HG03442 (cell line): ENCODE data around the gene DENND1C.
"Not testable (repeated sequence)": the region's sequence is repeated elsewhere in the genome, so short reads cannot be mapped to it uniquely, and the experiment has no call there.

Experiments
- ATAC-seq: cut with Tn5 transposase; IDR thresholded peaks from one replicate; pipeline ENCODE4 v1.9.1; 2021; ENCODE audit warnings: mild to moderate bottlenecking, moderate library complexity; ENCODE audit not compliant: unreplicated experiment

The DENND1C gene

DNA sequence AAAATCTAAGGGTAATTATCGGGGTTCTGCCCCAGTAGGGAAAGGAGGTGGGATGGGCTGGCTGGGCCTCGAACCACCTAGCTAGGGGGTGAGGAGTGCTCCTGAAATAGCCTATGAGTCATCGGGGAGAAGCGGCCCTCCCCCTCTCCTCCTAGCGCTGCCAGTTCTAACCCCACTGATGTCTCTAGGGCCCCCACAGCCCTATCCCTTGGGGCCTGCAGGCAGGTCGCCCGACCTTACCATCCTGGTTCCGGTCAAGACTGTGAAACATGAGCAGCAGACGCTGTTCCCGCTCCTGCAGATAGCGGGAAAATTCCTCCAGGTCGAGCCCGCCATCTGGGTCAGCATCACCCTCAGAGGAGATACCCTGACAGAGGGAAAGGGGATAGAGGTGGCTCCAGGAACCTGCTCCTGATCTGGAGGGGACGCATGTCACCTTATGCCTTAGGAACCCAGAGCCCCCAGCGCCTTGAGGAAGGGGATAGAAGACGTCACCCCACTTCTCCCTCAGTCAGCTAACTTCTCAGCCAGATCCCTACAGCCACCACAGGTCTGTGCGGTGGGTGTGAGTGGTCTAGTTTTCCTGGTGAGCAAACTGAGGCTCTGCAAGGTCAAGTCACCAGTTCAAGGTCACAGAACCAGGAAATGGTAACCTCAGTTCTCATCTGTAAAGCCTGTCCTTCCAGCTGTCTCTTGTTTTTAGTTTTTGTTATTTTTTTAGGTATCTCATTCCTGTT lies 23.5 kb downstream of the DENND1C start:
- ATAC-seq: no peak

DNA sequence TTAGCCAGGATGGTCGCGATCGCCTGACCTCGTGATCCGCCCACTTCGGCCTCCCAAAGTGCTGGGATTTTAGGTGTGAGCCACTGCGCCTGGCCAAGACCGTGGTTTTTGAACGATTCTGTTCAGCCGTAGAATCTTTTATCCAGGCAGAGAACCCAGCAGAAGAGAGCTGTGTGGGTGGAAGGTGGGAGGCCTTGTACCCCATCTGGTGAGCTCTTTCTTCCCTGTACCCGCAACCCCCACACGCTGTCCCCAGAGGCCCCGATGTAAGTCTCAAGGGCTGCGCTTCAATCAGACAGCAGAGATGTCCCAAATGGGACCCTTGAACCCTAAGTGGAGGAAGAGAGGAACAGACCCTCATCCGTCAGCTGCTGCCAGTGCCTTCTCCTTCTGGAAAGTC lies 25.7 kb downstream of the DENND1C start:
- ATAC-seq: no peak

DNA sequence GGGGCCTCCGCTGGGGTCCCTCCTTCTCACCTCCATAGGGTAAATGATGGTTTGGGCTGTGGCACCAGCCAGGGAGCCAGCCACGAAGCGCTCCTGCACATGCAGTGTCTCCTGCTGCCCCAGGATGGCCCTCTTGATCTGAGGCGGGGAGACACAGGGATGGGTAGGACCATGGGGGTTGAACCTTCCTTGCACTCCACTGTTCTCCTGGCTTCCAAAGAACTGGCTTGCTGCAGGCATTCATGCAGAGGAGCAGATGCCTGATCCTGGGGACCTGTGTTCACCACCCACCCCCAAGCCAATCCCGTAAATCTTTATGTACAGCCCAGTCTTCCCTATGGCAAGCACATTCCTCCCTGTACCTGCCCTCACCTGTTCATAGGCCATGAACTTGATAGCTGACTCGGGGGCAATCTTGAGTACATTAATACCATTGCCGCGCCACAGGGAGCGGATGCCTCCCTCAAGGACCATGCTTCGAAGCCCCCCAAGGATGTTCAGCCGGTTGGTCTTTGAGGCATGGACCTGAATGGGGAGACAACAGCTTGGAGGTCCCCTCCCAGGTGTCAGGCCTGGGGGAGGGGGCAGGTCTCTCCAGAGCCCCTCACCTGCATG lies 27.5 kb downstream of the DENND1C start:
- ATAC-seq: no peak

DNA sequence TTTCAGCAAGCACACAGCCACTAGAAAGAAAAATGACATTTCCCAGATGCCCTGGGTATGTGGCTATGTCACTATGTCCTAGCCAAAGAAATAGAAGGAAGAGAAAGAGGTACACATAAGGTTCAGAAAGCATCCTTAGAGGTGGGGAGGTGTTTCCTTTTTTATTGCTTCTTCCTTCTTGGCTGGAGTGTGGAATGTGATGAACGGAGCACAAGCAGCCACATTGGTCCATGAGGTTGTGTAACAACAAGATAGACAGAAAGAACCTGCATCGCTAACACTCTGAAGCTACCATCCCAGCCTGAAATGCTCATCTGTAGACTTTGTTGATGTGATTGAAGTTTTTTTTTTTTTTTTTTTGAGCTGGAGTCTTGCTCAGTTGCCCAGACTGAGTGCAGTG lies 28.7 kb downstream of the DENND1C start:
- ATAC-seq: no peak

DNA sequence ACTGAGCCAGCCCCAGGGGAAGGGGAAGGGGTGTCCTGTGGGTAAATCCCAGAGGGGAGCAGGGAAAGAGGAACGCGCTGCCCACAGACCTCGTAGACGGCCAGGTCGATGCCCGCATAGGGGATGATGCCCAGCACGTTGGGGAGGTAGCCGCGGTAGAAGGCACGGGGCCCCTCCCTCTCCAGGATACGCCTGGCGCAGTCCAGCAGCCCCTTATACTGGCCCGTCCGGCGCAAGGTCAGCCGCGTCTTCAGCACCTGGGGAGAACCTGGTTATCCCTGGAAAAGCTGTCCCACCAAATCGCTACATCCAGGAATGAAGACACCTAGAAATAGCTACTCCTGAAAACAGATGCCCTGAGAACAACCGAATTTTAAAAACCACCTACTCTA lies 29.4 kb downstream of the DENND1C start:
- no peak for ATAC-seq

DNA sequence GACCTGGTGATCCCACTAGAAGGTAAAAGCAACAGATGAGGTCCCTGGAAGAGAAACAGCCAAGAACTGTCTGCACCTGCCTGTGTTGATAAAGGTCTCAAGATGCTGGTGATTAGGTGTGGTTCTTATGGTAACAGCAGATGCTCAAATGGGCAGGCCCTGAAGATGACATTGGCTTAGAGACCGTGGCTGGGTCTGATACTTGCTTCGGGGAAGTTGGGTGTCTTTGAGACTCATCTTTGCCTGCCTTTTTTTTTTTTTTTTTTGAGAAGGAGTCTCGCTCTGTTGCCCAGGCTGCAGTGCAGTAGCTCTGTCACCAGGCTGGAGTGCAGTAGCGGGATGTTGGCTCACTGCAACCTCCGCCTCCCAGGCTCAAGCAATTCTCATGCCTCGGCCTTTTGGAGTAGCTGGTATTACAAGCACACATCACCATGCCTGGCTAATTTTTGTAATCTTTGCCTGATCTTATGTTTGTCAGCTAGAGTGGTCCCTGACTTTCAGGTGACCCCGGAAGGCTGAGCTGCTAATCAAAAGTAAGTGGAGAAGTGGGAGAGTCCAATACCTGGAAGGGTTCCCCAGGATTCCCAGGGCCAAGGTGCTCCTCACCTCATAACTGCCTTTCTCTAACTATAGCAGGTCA lies 29.9 kb downstream of the DENND1C start:
- ATAC-seq: no peak

DNA sequence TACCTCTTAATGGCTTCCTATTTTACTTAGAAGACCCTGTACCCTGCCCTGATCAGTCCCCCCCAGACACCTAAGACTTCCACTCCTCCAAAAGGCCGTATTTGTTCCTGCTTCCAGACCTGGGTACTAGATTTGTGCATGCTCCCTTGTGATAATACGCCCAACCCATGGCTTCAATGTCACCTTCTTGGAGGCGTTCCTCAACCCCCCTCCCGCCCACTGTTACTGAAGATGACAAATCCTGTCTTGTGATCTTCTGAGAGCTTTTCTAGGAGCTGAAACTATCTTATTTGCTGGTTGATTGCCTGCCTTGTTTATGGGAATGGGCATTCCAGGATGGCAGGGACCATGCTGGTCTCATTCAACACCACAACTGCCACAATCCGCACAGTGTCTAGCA lies 31.4 kb downstream of the DENND1C start:
- ATAC-seq: no peak

DNA sequence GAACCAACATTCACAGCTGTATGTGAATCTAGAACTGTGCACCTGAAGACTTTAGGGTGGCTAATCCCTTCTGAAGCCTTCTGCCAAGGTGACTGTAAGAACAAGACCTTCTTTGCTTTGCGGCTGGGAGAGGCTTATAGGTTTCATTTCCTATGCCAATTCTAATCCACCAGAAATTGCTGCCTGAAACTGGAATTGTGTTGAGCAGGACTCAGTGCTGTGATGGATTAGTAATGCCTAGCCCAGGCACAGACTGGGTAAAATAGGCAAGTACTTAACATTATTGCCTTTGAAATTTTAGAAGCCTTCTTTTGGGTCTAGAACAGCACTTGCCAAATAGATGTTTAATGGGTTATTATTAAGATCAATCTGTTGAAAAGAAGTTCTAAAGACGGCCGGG lies 33.5 kb downstream of the DENND1C start:
- ATAC-seq: no peak

DNA sequence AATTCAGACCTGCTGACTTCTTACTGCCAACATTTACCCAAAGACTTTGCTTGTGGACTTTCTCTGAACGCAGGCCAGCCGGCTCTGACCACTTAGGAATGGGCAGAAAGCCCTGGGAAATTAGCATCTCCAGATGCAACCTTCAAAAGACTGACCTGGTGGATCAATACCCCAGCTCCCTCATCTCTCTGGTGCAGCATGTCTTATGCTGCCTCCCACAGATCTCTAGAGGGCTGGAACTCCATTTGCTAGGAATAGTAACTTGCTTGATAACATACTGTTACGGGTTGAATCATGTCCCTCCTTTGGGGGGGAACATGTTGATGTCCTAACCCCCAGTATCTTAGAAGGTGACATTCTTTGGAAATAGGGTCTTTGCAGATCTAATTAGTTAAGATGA lies 35.1 kb downstream of the DENND1C start:
- no peak for ATAC-seq

DNA sequence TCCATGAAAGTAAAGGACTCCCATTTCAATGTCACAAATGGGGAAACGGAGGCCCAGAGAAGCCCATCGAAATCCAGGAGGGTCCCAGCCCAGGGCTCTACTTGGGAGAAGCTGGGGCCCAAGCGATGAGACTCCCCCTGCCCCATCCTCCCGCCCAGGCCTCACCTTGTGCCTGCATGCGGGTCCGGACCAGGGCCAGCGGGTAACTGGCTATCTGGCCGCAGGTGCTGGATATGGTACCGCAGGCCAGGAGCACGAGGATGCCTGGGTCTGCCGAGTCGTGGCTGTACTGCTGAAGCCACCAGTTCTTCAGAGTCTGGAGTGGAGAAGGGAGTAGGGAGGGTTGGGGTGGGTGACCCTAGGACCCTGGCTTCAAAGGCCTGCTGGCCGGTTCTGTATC lies 37.6 kb downstream of the DENND1C start:
- ATAC-seq: no peak

DNA sequence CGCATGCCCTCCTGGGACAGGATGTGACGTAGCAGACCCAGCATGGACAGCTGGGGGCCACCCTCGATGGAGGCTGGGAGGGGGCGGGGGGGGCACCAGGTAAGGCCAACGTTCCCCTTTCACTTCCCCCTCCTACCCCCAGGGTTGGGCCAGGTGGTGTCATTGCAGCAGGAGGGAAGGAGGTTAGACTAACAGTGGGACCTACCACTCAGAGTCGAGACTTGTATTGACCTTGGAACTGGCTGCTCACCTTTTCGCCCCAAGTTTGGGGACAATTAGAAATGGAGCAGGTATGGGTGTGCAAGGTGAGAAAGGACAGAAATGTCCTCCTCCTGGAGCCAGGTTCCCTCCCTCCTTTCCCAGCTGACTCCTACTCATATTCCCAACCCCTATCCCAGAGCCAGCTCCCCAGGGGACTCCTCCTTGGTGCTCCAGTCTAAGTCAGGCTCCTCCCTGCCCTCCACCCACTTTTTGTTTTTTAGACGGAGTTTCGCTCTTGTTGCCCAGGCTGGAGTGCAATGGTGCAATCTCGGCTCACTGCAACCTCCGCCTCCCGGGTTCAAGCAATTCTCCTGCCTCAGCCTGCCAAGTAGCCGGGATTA lies 39.4 kb downstream of the DENND1C start:
- no peak for ATAC-seq

DNA sequence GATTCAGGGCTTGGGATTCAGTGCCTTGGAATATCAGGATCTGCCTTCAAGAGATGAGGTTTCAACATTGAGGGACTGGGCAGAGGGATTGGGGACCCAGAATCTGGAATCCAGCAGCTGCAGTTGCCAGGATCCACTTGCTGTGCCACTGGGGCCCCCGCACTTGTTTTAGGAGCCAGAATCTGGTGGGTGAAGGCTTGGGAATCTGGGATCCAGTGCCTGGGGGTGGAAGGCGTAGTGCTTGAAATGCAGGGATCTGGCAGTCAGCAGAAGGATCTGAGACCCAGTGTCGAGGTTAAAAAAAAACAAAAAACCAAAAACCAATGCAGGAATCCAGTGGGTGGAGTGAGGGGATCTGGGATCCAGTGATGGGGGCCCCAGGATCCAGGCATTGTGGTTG lies 40.7 kb downstream of the DENND1C start:
- no peak for ATAC-seq

DNA sequence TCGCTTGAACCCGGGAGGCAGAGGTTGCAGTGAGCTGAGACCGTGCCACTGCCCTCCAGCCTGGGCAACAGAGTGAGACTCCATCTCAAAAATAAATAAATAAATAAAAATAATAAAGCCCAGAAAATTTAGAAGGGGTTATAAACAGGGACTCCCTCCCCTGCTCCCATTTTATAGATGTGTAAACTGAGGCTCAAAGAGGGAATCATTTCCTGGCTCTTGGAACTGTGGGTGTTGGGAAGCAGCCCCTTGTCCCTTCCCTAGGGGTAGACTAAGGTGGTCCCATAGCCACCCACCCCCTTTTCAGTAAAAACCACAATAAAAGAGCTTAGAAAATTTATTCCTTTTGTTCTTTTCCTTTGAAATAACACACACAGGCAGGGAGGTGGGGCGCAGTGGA lies 41.8 kb downstream of the DENND1C start:
- ATAC-seq: no peak

DNA sequence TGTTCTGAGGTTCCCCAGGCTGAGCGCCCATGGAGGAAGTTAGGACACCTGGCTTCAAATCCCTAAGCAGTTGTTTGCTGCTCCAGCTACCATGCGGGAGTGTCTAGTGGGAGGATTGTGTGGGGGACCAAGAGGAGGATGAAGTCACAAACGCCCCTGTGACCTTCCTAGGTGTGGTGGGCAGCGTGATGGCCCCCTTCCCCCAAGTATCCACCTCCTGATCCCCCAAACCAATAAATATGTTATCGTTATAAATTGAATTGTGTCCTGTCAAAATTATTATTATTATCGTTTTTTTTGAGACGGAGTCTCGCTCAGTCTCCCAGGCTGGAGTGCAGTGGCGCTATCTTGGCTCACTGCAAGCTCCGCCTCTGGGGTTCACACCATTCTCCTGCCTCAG lies 47.9 kb downstream of the DENND1C start, which contains the start of gene SLC25A41:
SLC25A41 (minus strand) TSS at position 101 of the 400 bp plus-strand sequence; CDS start at position 31, 70 bp downstream.
- ATAC-seq: no peak

DNA sequence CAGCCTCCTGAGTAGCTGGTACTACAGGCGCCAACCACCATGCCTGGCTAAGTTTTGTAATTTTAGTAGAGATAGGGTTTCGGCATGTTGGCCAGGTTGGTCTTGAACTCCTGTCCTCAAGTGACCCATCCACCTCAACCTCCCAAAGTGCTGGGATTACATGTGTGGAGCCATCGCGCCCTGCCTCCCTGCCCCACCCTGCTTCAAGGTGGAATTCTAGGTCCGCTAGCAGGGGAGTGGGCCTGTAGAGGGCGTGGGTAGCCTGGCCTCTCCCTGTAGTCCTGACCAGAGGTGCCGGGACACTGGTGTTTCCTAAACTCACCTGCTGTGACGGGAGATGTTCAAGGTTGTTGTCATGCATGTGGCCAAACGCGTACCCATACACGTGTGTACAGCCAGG lies 48.4 kb downstream of the DENND1C start:
- ATAC-seq: no peak

DNA sequence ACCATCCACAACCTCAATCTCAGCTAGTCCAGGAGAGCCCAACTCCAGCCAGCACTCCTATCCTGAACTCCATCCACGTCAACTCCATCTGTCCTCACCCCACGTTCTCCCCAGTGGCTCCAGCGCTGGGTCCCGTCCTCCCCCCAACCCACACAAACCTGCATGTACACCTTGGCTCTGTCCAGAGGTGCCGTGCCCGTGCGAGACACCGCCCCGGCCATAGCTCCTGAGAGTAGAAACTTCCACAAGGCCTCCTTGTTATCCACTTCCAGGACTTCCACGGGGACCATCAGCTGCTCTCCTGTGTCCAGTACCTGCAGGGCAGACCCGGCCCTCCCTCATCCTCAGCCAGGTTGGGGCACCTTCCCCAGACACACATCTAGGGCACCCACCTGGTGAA lies 49.7 kb downstream of the DENND1C start:
- no peak for ATAC-seq

DNA sequence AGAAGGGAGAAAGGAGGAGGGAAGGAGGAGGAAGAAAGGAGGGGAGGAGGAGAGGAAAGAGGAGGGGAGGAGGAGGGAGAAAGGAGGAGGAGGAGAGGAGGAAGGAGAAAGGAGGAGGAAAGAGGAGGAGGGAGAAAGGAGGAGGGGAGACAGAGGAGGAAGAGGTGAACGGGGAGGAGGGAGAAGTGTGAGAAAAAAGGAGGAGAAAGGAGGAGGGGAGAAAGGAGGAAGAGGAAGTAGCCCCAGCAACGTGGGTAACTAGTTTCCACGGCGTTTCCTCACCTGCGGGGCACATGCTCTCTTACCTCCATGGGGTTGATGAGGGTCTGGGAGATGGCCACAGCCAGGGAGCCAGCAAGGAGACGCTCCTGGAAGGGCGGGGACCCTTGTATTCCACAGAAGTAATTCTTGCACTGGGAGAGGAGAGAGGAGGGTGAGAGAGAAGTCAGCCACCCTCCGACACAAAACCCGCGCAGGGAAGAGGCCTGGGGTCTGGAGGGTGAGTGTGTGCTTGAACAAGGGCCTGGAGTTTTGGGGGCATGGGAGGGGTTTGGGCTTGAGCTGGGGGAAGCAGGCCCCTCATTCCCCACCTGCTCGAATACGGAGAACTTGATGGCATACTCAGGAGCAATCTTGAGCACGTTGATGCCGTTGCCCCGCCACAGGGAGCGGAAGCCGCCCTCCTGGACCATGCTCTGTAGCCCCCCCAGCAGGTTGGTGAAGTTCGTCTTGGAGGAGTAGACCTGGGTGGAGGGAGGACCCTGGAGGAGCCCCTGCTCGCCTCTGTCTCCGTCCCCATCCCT lies 52.0 kb downstream of the DENND1C start:
- ATAC-seq: no peak

DNA sequence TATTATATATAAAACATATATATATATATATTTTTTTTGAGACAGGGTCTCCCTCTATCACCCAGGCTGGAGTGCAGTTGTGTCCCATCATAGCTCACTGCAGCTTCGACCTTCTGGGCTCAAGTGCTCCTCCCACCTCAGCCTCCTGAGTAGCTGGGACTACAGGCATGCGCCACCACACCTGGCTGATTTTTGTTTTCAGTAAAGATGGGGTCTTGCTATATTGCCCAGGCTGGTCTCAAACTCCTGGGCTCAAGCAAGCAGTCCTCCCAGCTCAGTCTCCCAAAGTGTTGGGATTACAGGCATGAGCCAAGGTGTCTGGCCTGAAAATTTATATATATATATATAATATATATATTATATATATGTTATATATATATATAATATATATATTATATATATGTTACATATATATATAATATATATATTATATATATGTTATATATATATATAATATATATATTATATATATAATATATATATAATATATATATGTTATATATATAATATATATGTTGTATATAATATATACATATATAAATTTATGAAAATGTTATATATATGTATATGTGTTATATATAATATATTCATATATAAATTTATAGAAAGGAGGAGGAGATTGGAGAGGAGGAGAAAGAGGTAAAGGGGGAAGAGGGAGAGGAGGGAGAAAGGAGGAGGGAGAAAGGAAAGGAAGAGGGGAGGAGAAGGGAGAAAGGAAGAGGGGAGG lies 52.7 kb downstream of the DENND1C start:
- not testable (repeated sequence) for ATAC-seq

DNA sequence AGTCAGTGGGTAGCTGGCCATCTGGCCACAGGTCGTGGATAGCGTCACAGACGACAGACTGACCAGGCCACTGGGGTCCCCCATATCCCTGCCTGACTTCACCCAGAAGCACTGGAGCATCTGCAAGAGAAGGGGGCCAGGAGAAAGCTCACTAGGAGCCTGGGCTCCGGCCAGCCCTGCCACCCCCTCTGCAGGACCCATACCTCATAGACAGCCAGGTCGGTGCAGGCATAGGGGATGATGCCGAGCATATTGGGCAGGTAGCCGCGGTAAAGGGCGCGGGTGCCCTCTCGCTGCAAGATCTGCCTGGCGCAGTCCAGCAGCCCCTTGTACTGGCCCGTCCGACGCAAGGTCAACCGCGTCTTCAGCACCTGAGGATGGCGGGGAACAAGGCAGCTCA lies 54.5 kb downstream of the DENND1C start:
- ATAC-seq: no peak
